ENCODE results near the gene CASKIN1. TPM values are rescaled to one million over a fixed set of nuclear protein-coding genes. Genes with fewer than 3 reads are reported as not detected.

Gene CASKIN1
- total RNA-seq, 1 donor from 2014 or later = 1.6 TPM

DNA sequence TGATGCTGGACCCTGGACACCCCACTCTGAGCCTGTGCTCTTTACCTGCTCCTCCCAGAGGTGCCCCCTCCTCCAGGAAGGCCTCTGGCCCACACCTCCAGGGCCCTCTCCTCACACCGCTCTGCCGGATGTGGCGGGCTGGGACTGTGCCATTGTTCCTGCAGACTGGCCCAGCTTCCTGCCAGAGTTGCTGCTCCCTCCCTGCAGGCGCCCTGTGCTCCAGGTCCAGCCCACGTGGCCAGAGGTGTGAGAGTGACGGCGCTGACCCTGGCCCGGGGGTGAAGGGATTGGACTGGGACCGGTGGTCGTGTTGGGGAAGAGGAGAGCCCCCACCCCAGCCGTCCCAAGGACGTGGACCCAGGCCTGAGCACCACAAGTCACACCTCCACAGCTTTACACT, 32.7 kb upstream of the CASKIN1 start:
- TF ChIP-seq CTCF (IDR thresholded peaks at IDR 0.05) (no peak), EZH2phosphoT487 (IDR thresholded peaks at IDR 0.05) (no peak), EZH2 (IDR thresholded peaks at IDR 0.05) (no peak)

DNA sequence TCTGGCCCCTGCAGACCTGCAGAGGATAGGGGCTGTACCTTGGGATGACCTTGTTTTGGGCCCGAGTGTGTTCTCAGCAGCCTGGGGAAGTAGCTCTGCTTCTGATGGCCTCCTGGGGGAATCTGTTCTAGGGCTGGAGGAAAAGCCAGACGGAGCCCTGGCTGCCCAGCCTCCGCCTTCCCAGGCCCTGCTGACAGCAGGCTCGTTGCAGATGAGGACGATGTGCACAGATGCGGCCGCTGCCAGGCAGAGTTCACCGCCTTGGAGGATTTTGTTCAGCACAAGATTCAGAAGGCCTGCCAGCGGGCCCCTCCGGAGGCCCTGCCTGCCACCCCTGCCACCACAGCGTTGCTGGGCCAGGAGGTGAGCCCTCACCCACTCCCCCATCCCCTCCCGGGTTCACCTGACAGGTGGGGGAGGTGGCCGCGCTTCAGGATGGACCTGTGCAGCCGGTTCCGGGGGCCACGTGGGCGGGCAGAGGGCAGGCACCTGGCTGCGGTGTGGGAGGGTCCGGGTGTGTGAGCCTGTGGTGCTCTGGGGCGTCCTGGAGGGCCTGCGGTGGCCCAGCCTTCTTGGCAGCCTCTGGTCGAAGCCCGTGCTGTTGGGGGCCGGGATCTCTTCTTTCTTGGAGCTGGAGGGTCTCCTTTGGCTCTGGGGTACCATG, 31.9 kb upstream of the CASKIN1 start:
- no peaks in the 10 kb centered on the region for H3K36me3 ChIP-seq
- H3K4me2 ChIP-seq = no peak overlapping the region
- H3K79me2 ChIP-seq (ENCODE audit: low read depth) = peaks cover 41% of the 10 kb centered on the region
- no peaks in the 10 kb centered on the region for H3K9me3 Mint-ChIP-seq
- peaks cover 2% of the 10 kb centered on the region for H3K36me3 Mint-ChIP-seq
- no peak overlapping the region for H3K27ac Mint-ChIP-seq
- H3K4me1 Mint-ChIP-seq = peaks cover 9% of the 10 kb centered on the region
- no peak overlapping the region for H2AFZ ChIP-seq (replicated peaks)
- H3K4me3 Mint-ChIP-seq = no peak overlapping the region
- peaks cover 2% of the 10 kb centered on the region for H3K27me3 Mint-ChIP-seq (ENCODE audit: insufficient read depth, low read depth)
- no peak overlapping the region for H3K9ac ChIP-seq
- no peak for TF ChIP-seq EZH2phosphoT487 (IDR thresholded peaks at IDR 0.05)
- TF ChIP-seq CTCF (IDR thresholded peaks at IDR 0.05) = no peak
- TF ChIP-seq EZH2 (IDR thresholded peaks at IDR 0.05) = no peak
- H3F3A ChIP-seq (ENCODE audit: low read depth) = no peaks in the 10 kb centered on the region
- H3K27ac ChIP-seq = no peak overlapping the region
- H3K4me3 ChIP-seq = no peak overlapping the region
- no peaks in the 10 kb centered on the region for H3K9me3 ChIP-seq (ENCODE audit: low read depth)
- peaks cover 34% of the 10 kb centered on the region for H4K20me1 ChIP-seq (ENCODE audit: low read depth)
- H3K4me1 ChIP-seq = peaks cover 7% of the 10 kb centered on the region
- no peak for DNase-seq (ENCODE audit: low spot score)
- H3K27me3 ChIP-seq = no peaks in the 10 kb centered on the region

More for the DNA sequence above, 32.7 kb upstream of the CASKIN1 start:
- no peak overlapping the region for H3K9ac ChIP-seq
- no peak overlapping the region for H2AFZ ChIP-seq (replicated peaks)
- H3F3A ChIP-seq (ENCODE audit: low read depth) = no peaks in the 10 kb centered on the region
- H3K4me3 ChIP-seq = no peak overlapping the region
- Mint-ChIP-seq H3K27me3 (ENCODE audit: insufficient read depth, low read depth) (peaks cover 2% of the 10 kb centered on the region), H3K27ac (no peak overlapping the region), H3K36me3 (peaks cover 2% of the 10 kb centered on the region), H3K9me3 (no peaks in the 10 kb centered on the region), H3K4me3 (no peak overlapping the region), H3K4me1 (peaks cover 9% of the 10 kb centered on the region)
- no peaks in the 10 kb centered on the region for H3K36me3 ChIP-seq
- peaks cover 36% of the 10 kb centered on the region for H3K79me2 ChIP-seq (ENCODE audit: low read depth)
- H3K27ac ChIP-seq = no peak overlapping the region
- no peaks in the 10 kb centered on the region for H3K27me3 ChIP-seq
- no peak for DNase-seq (ENCODE audit: low spot score)
- H3K4me2 ChIP-seq = no peak overlapping the region
- peaks cover 6% of the 10 kb centered on the region for H3K4me1 ChIP-seq
- no peaks in the 10 kb centered on the region for H3K9me3 ChIP-seq (ENCODE audit: low read depth)
- H4K20me1 ChIP-seq (ENCODE audit: low read depth) = peaks cover 32% of the 10 kb centered on the region

GRCh38 chr16:2226918-2227317, 30.5 kb upstream of the CASKIN1 start:
- Histone ChIP-seq H3K9ac (no peak overlapping the region), H3K27me3 (no peaks in the 10 kb centered on the region), H3K9me3 (ENCODE audit: low read depth) (no peaks in the 10 kb centered on the region), H3K4me1 (peaks cover 7% of the 10 kb centered on the region), H2AFZ (replicated peaks) (no peak overlapping the region), H3K36me3 (no peaks in the 10 kb centered on the region), H3F3A (ENCODE audit: low read depth) (peaks cover 3% of the 10 kb centered on the region), H3K79me2 (ENCODE audit: low read depth) (peaks cover 41% of the 10 kb centered on the region), H4K20me1 (ENCODE audit: low read depth) (peaks cover 34% of the 10 kb centered on the region), H3K4me2 (no peak overlapping the region), H3K4me3 (no peak overlapping the region), H3K27ac (no peak overlapping the region)
- Mint-ChIP-seq H3K36me3 (peaks cover 2% of the 10 kb centered on the region), H3K27ac (no peak overlapping the region), H3K4me1 (peaks cover 9% of the 10 kb centered on the region), H3K27me3 (ENCODE audit: insufficient read depth, low read depth) (peaks cover 2% of the 10 kb centered on the region), H3K4me3 (no peak overlapping the region), H3K9me3 (no peaks in the 10 kb centered on the region)
- no peak for DNase-seq (ENCODE audit: low spot score)
- TF ChIP-seq EZH2phosphoT487 (IDR thresholded peaks at IDR 0.05) (no peak), CTCF (IDR thresholded peaks at IDR 0.05) (no peak), EZH2 (IDR thresholded peaks at IDR 0.05) (no peak)

All from neural progenitor cell (in vitro differentiated cells).